EL (cell line): ENCODE results near the gene SLC13A3.

ENCODE experiments used
- DNase-seq: peaks from one replicate; pipeline ENCODE4 v3.0.0-alpha.2; 2016

The SLC13A3 gene

DNA sequence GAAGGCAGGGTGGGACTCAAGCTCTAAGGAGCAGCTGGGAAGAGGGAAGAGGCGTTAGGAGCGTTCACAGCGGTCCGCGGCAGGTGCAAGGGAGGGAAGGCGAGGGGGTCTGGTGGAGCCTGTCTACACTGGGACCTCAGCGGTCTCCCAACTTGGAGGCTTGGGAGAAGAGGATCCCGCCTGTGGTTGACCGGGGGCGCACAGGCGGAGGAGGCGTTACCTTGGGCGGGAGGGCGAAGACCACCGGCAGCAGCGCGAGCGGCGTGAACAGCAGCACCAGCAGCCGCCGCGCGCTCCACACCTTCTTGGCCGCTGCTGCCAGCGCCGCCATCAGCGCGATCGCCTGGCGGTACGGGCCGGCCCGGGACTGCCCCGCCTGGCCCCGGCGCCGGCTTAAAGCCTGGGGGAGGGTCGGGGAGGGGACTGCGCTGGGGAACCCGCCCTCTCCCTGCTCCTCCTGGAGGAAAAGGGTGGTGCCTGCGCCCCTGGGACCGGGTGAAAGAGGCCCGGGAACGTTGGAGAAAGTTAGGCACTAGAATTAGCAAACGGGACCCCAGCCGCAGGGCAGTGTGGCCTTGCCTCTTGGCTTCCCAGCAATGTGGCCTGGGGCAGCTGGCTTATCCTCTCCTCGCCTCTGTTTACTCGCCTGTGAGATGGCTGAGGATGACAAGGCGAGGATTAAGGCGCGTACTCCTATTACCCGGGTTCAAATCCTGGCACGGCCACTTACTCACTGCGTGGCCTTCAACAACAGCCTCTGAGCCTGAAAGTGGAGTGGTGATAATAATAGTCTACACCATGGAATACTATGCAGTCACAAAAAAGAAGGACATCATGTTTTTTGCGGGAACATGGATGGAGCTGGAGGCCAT is at the start of gene SLC13A3:
Gene SLC13A3, minus strand, starts transcription at position 369 of the 872 bp plus-strand sequence. Its CDS starts 38 bp downstream, at position 331.
- no peak for DNase-seq

DNA sequence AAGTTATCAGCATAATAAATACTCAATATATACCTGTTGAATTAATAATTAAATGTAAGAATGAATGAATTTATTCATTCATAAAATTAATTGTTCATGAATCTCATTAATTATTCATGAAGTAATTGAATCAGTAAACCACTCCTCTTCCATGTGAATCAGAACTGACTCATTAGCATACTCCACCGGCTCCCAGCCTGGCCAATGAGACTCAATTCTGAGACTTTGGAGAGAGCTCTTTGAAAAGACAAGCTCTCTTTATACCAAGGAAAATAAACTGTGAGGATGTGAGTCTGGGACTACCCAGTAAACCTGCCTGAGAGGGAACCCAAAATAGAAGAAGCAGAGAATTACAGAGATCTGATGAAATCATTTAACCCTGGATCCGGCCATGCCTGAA is 49.8 kb upstream of the SLC13A3 start:
- DNase-seq = no peak

DNA sequence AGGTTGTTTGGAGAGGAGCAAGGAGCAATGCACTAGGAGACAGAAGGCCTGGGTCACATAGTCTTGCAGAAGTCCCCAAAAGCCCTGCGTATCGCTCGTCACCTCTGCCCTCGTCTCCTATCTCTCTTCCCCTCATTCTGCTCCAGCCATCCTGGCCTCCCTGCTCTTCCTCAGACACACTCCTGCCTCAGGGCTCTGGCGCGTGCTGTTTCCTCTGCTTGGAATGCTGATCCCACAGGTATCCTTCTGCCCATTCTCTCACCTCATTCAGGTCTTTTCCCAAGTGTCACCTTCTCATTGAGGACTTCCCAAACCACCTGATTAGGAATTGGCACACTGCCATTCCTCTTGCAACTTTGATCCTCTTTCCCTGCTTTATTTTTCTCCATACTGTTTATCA is 49.2 kb upstream of the SLC13A3 start:
- DNase-seq = no peak

- DNase-seq = peak; percentile 51
Observed at GRCh38 chr20:46699651-46700359, 48.5 kb upstream of the SLC13A3 start.

DNA sequence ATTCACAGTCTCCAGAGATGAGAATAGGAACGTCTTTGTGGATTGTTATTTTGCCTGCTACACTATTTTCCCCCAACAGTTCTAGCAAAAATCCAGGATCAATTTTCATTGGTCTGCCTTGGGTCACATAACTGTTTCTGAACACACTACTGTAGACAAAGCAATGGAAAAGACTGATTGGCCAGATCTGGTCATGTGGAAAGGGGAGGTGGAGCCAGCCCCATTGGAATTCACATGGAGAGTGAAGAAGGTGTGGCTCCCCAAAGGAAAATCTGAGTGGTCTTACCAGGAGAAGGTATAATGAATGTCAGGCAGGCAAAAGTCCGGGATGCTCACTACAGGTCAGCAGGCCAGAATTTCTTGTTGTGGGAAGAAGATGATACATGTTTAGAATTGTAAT is 47.5 kb upstream of the SLC13A3 start:
- peak; percentile 14 for DNase-seq

GRCh38 chr20:46696791-46697279 is 45.6 kb upstream of the SLC13A3 start:
- DNase-seq = no peak

GRCh38 chr20:46695892-46696291 is 44.6 kb upstream of the SLC13A3 start:
- DNase-seq = no peak

GRCh38 chr20:46694484-46694883 is 43.2 kb upstream of the SLC13A3 start:
- DNase-seq = peak; percentile 26

DNA sequence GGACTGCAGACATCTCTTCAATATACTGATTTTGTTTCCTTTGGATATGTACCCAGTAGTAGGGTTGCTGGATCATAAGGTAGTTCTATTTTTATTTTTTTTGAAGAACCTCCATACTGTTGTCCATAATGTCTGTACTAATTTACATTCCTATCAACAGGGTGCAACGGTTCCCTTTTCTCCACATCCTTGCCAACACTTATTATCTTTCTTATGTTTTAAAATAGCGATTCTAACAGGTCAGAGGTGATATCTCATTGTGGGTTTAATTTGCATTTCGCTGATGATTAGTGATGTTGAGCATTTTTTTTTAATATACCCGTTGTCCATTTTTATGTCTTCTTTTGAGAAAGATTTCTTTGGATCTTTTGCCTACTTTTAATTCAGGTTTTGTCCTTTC is 39.9 kb upstream of the SLC13A3 start:
- DNase-seq = no peak

GRCh38 chr20:46690219-46691106 is 39.2 kb upstream of the SLC13A3 start:
- DNase-seq = no peak

GRCh38 chr20:46689754-46690085 is 38.5 kb upstream of the SLC13A3 start:
- DNase-seq = no peak

DNA sequence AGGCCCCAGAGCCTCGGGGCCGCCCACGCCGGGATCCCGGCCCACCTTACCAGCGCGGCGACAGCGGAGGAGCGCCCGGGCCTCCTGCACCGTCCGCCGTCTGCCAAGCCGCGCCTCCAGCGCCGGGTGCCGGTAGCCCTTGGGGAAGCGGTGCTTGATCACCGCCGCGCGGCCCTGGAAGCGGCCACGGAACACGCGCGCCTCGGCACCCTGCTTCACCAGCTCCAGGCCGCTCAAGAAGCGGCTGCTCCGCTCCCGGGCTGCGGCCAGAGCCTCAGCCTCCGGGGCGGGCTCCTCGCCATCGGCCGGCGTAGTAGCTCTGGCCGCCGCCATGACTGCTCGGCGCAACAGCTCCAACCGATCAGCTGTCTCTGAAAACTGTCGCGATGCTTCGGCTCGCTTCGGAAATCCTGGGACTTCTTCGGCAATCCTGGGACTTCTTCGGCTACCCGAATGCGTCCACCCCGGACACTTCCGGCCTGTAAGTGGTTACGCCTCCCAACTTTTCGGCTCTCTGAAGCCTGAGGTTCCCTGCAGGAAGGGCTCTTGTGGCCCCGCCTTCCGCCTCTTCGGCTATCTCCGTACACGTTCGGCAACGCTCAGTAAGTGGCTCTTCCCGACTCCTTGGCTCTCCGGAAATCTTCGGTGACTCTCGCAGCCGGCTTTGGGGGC is 38.0 kb upstream of the SLC13A3 start, which contains the start of gene TP53RK:
Gene TP53RK, minus strand, starts transcription at position 363 of the 672 bp plus-strand sequence. Its CDS starts 30 bp downstream, at position 333.
- peak; percentile 100 for DNase-seq

- DNase-seq = peak; percentile 25
Observed at GRCh38 chr20:46688151-46689081, 37.2 kb upstream of the SLC13A3 start.

DNA sequence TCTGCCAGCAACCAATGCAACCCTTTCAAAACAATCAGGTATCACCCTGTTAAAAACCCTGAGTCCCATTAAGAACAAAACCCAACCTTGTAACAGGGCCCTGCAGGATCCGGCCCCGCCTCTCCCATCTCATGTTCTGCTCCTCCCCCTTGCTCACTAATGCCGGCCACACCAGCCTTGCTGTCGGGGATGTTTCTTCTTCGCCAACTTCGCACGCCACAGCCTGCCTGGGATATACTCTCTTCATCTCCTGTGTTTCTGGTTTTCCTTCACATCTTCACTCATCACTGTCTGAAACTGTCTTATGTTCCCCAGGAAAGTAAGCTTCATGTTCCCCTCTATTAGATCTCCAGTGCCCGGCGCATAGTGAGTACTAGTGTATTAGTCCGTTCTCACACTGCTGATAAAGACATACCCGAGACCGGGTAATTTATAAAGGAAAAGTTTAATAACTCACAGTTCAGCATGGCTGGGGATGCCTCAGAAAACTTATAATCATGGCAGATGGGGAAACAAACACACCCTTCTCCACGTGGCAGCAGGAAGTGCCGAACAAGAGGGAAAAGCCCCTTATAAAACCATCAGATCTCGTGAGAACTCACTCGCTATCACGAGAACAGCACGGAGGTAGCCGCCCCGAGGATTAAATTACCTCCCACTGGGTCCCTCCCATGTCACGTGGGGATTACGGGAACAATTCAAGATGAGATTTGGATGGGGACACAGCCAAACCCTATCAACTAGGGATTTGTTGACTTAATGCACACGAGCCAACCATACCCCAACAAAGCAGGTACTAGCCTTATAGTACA is 32.9 kb upstream of the SLC13A3 start:
- DNase-seq = peak; percentile 83

DNA sequence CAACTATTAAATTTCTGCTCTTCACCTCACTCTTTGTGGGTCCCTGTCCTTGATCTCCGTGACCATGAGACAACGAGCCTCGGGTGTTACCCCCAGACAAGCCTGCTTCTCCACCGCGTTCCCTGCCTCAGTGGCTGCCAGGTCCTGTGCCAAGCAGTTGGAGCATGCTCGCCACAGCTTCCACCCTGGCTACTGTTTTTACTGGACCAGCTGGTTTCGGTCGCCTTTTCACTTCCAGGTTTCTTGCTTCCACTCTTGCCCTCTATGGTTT is 32.3 kb upstream of the SLC13A3 start:
- DNase-seq = no peak

DNA sequence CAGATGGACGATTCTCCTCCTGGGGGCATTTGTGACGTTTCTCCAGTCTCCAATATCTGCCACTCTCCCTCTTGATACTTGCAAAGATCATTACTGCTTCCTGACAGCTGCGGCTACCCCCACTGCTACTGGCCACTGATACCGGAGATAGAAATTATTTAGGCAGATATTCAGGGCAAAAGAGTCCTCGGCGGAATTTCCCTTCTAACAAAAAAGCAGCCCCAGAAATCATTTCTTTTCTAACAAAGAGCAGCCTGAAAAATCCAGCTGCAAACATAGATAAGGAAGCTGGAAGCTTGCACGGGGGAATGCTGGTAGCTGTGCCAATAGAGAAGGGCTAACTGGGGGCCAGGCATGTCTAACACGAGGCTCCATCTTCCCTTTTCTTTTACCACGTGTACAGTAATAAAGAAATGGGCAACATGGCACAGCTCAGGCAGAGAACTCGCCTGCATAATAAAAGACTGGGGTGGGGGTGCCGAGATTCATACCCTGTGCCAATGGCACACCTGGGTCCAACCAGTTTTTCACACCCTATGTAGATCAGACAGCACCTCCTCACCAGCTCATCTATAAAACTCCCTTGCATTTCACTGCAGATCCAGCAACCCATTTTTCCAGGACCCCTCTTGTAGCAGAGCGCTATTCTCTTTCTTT is 31.9 kb upstream of the SLC13A3 start:
- no peak for DNase-seq

- no peak for DNase-seq
Observed at GRCh38 chr20:46682063-46682821, 31.0 kb upstream of the SLC13A3 start.

- DNase-seq = peak; percentile 41
Observed at GRCh38 chr20:46681032-46681854, 30.0 kb upstream of the SLC13A3 start.
